CD4-positive, alpha-beta T cell treated with Interleukin-1 beta for 1 hour (primary cell): Measurements from ENCODE around the gene TMOD2.
"Not testable (repeated sequence)": the region's sequence is repeated elsewhere in the genome, so short reads cannot be mapped to it uniquely, and the experiment has no call there.

ENCODE experiments used
- DNase-seq, 2 donors: peaks; one replicate each; pipeline ENCODE4 v3.0.0-alpha.2; 2020 to 2022

The TMOD2 gene

GRCh38 chr15:51775967-51776816, 24.8 kb downstream of the TMOD2 start:
- peak; percentile 42 to 63 for DNase-seq

GRCh38 chr15:51776952-51777569, 25.7 kb downstream of the TMOD2 start:
- peak; percentile 63 to 75 for DNase-seq

- DNase-seq = no peak
Observed at GRCh38 chr15:51780636-51781035, 29.2 kb downstream of the TMOD2 start.

GRCh38 chr15:51781506-51781905, 30.1 kb downstream of the TMOD2 start:
- no peak for DNase-seq

GRCh38 chr15:51782357-51782896, 31.0 kb downstream of the TMOD2 start:
- DNase-seq = no peak

- no peak for DNase-seq
Observed at GRCh38 chr15:51783967-51784366, 32.6 kb downstream of the TMOD2 start.

- not testable (repeated sequence) for DNase-seq
Observed at GRCh38 chr15:51787130-51787529, 35.7 kb downstream of the TMOD2 start.

GRCh38 chr15:51792474-51792873, 41.1 kb downstream of the TMOD2 start:
- not testable (repeated sequence) for DNase-seq

GRCh38 chr15:51793521-51794305, 42.3 kb downstream of the TMOD2 start:
- DNase-seq = no peak

- DNase-seq = no peak
Observed at GRCh38 chr15:51796847-51797401, 45.5 kb downstream of the TMOD2 start.

GRCh38 chr15:51798281-51798680, 46.9 kb downstream of the TMOD2 start:
- no peak for DNase-seq

GRCh38 chr15:51799282-51800252, 48.2 kb downstream of the TMOD2 start:
- no peak for DNase-seq

- no peak for DNase-seq
Observed at GRCh38 chr15:51801391-51801835, 50.0 kb downstream of the TMOD2 start.

GRCh38 chr15:51802593-51802992, 51.2 kb downstream of the TMOD2 start:
- DNase-seq = no peak

- DNase-seq = no peak
Observed at GRCh38 chr15:51803965-51804364, 52.6 kb downstream of the TMOD2 start.

- DNase-seq = no peak
Observed at GRCh38 chr15:51806123-51806522, 54.7 kb downstream of the TMOD2 start.

GRCh38 chr15:51809457-51809856, 58.1 kb downstream of the TMOD2 start:
- DNase-seq = no peak

- DNase-seq = no peak
Observed at GRCh38 chr15:51812598-51812997, 61.2 kb downstream of the TMOD2 start.

- DNase-seq = no peak
Observed at GRCh38 chr15:51814606-51815005, 63.2 kb downstream of the TMOD2 start.

GRCh38 chr15:51816611-51817010, 65.2 kb downstream of the TMOD2 start:
- no peak for DNase-seq

GRCh38 chr15:51818150-51818549, 66.8 kb downstream of the TMOD2 start:
- no peak for DNase-seq

GRCh38 chr15:51825698-51826097, 74.3 kb downstream of the TMOD2 start:
- no peak for DNase-seq
